B cell (primary cell): ENCODE data around the gene CDC37. TPM values are rescaled to one million over a fixed set of nuclear protein-coding genes. Genes with fewer than 3 reads are reported as not detected.
A peak's percentile ranks its signal among the peaks of the same experiment; 100 is the strongest.

Source experiments
- ATAC-seq: fragments of 200-7000 bp; cut with Tn5 transposase; one replicate; pipeline ENCODE4 v1.10.0; 2021; ENCODE audit warnings: low read depth, mild to moderate bottlenecking, moderate number of reproducible peaks, moderate library complexity
- CTCF ChIA-PET: fragments of 350-600 bp; sonication (Branson Sonifier 250); formaldehyde crosslinking; loops from one replicate; lab custom pipeline; 2021; ENCODE audit warnings: antibody characterized with exemption, inconsistent platforms; lab: Charles Lee
- POLR2A ChIA-PET: fragments of 350-600 bp; sonication (Branson Sonifier 250); formaldehyde crosslinking; loops from one replicate; lab custom pipeline; 2021; ENCODE audit warnings: antibody characterized with exemption; lab: Charles Lee
- DNase-seq: peaks from one replicate; pipeline ENCODE4 v3.0.0; 2013
- H2AFZ ChIP-seq: 2 replicates; pipeline ENCODE4 v1.6.1; 2012; ENCODE audit warnings: mild to moderate bottlenecking, low read depth, low read length; ENCODE audit not compliant: insufficient read depth, poor library complexity, severe bottlenecking
- H3K27ac ChIP-seq, 2 donors: 1 replicate in 1 of 2; 2 replicates in 1 of 2; pipeline ENCODE4 v1.5.1; 2012 to 2013; ENCODE audit warnings: low read length in 2 of 2, mild to moderate bottlenecking in 2 of 2, moderate library complexity in 1 of 2
- H3K27me3 ChIP-seq, 4 experiments: fragments of 200-600 bp in 1 of 4; sonication (generic) in 1 of 4; replicated peaks in 1 of 4; 1 replicate in 2 of 4; 2 replicates in 2 of 4; pipeline versions ENCODE4 v1.6.1 to v1.7.0; 2013 to 2016; ENCODE audit warnings: low read length in 3 of 4, mild to moderate bottlenecking in 2 of 4, mixed read lengths in 1 of 4, moderate library complexity in 1 of 4; ENCODE audit not compliant: insufficient read depth in 4 of 4, control insufficient read depth in 3 of 4; ENCODE audit errors: control extremely low read depth in 1 of 4
- H3K36me3 ChIP-seq, 2 experiments: replicated peaks in 1 of 2; 1 replicate in 1 of 2; 2 replicates in 1 of 2; pipeline versions ENCODE4 v1.6.1 to v1.7.1; 2013; ENCODE audit warnings: low read length in 1 of 2; ENCODE audit not compliant: insufficient read depth in 2 of 2, control insufficient read depth in 1 of 2; ENCODE audit errors: control extremely low read depth in 1 of 2, extremely low read depth in 1 of 2
- H3K4me1 ChIP-seq, 2 donors: fragments of 200-600 bp in 1 of 2; sonication (generic) in 1 of 2; 1 replicate in 1 of 2; 2 replicates in 1 of 2; pipeline versions ENCODE4 v1.5.1 to v1.6.1; 2013 to 2017; ENCODE audit warnings: low read length in 2 of 2; ENCODE audit not compliant: control insufficient read depth in 2 of 2, insufficient read depth in 2 of 2
- H3K4me2 ChIP-seq: replicated peaks from 2 replicates; pipeline ENCODE3; 2012; ENCODE audit warnings: mild to moderate bottlenecking, low read depth, low read length; ENCODE audit not compliant: poor library complexity, severe bottlenecking
- H3K4me3 ChIP-seq, 5 experiments: fragments of 200-600 bp in 1 of 5; sonication (generic) in 1 of 5; 1 replicate in 3 of 5; 2 replicates in 2 of 5; pipeline versions ENCODE4 v1.5.1 to v1.7.0; 2011 to 2016; ENCODE audit warnings: low read length in 4 of 5, mild to moderate bottlenecking in 4 of 5, low read depth in 2 of 5, control low read depth in 1 of 5, moderate library complexity in 1 of 5; ENCODE audit not compliant: insufficient read depth in 1 of 5; ENCODE audit errors: control extremely low read depth in 1 of 5, extremely low read depth in 1 of 5
- H3K79me2 ChIP-seq: fragments of 200-600 bp; sonication (generic); one replicate; pipeline ENCODE4 v1.6.0; 2016; ENCODE audit warnings: low read length; ENCODE audit not compliant: control insufficient read depth, insufficient read depth
- H3K9ac ChIP-seq: fragments of 200-600 bp; sonication (generic); 2 replicates; pipeline ENCODE4 v1.6.1; 2017; ENCODE audit warnings: mild to moderate bottlenecking, low read length, moderate library complexity
- H3K9me3 ChIP-seq, 3 donors: one replicate each; pipeline versions ENCODE4 v1.6.1 to v1.7.1; 2013; ENCODE audit warnings: low read length in 2 of 3; ENCODE audit not compliant: control insufficient read depth in 2 of 3, insufficient read depth in 1 of 3; ENCODE audit errors: control extremely low read depth in 1 of 3
- H4K20me1 ChIP-seq: 2 replicates; pipeline ENCODE4 v1.6.0; 2012; ENCODE audit warnings: mild to moderate bottlenecking, low read length; ENCODE audit not compliant: insufficient read depth, control insufficient read depth, poor library complexity, severe bottlenecking
- H3K27ac Mint-ChIP-seq: one replicate; pipeline ENCODE4 v1.8.0; 2021; ENCODE audit warnings: mixed read lengths
- H3K27me3 Mint-ChIP-seq: one replicate; pipeline ENCODE4 v1.8.0; 2021; ENCODE audit warnings: mixed read lengths
- H3K4me1 Mint-ChIP-seq: one replicate; pipeline ENCODE4 v1.8.0; 2021; ENCODE audit warnings: mixed read lengths
- H3K4me3 Mint-ChIP-seq: one replicate; pipeline ENCODE4 v1.8.0; 2021; ENCODE audit warnings: mixed read lengths
- H3K9me3 Mint-ChIP-seq: one replicate; pipeline ENCODE4 v1.8.0; 2022; ENCODE audit warnings: mixed read lengths; ENCODE audit not compliant: insufficient read depth
- CTCF ChIP-seq: fragments of 200-600 bp; IDR thresholded peaks from one replicate; pipeline ENCODE4 v1.8.0; 2022; ENCODE audit warnings: antibody characterized with exemption, mild to moderate bottlenecking
- EZH2 ChIP-seq: IDR thresholded peaks from 2 replicates; pipeline ENCODE4 v1.6.1; 2012; ENCODE audit warnings: borderline replicate concordance, low read depth, mild to moderate bottlenecking, moderate library complexity, low read length; ENCODE audit not compliant: insufficient read depth, poor library complexity, severe bottlenecking
- WGBS: methylation state at CpG from one replicate; pipeline ENCODE4 v1.1.5; 2013; ENCODE audit warnings: missing lambda C conversion rate; ENCODE audit not compliant: insufficient coverage; 5-methylcytosine and 5-hydroxymethylcytosine counted together
- intact Hi-C: fragments of 100-400 bp; cut with micrococcal nuclease; formaldehyde crosslinking; loops from one replicate; pipeline ENCODE4 v1.10.0; 2022
- polyA plus RNA-seq: library from polyadenylated mRNA; depleted of rRNA; stranded (reverse); fragments of >200 nt; gene quantifications from 2 replicates; pipeline ENCODE4 v1.2.3, GENCODE V29; 2012
- total RNA-seq, 2 donors: library from RNA; stranded (reverse); fragments of 120-200 nt in 1 of 2; gene quantifications; 1 replicate in 1 of 2; 2 replicates in 1 of 2; pipeline versions ENCODE4 v1.2.3 to v1.2.4, GENCODE V29; 2013 to 2022

CDC37 gene
- total and polyA plus RNA-seq, 2 donors (not counting 1 experiment from before 2014, with no cell fraction given) = 193 to 408 TPM

- peaks cover 0 to 64% (median 41%) of the 10 kb centered on the region in 4 experiments for H3K27me3 ChIP-seq
Observed at GRCh38 chr19:10418485-10419199, 15.3 kb upstream of the CDC37 start.

More at GRCh38 chr19:10418485-10419199, 15.3 kb upstream of the CDC37 start:
- no peak for ATAC-seq
- no peak overlapping the region for H2AFZ ChIP-seq
- peak overlapping the region in 2 of 5 experiments; percentile 23 to 47 for H3K4me3 ChIP-seq
- peaks cover 62% of the 10 kb centered on the region for H3K4me1 Mint-ChIP-seq
- H3K9ac ChIP-seq = peak overlapping the region; percentile 62
- H4K20me1 ChIP-seq = no peaks in the 10 kb centered on the region
- ChIA-PET CTCF (interaction anchor here (0.6 to 18.8 kb wide), 9 partner anchors 9 to 317 kb away, joined by 3 to 282 read pairs (median 4); partner anchors contain the start of genes CDC37 and ICAM5), POLR2A (interaction anchor here (0.6 to 2.6 kb wide), 4 partner anchors 10 to 320 kb away, joined by 5 to 19 read pairs (median 8); partner anchors contain the start of gene CDC37)
- H3K27ac ChIP-seq = no peak overlapping the region
- no peaks in the 10 kb centered on the region for H3K9me3 Mint-ChIP-seq
- peak overlapping the region; percentile 67 for H3K27ac Mint-ChIP-seq
- peak overlapping the region; percentile 79 for H3K4me2 ChIP-seq
- H3K4me1 ChIP-seq = peaks cover 68 to 73% of the 10 kb centered on the region in 2 donors
- no peak for TF ChIP-seq CTCF
- TF ChIP-seq EZH2 = peak; percentile 1
- peaks cover 0 to 37% (median 0%) of the 10 kb centered on the region in 3 donors for H3K9me3 ChIP-seq
- peaks cover 42% of the 10 kb centered on the region for H3K27me3 Mint-ChIP-seq
- DNase-seq = peak; percentile 69
- H3K79me2 ChIP-seq = no peaks in the 10 kb centered on the region
- intact Hi-C loops = loop anchor here (5.0 kb wide), 1 partner anchor 149 kb away; the partner anchor contains the start of genes CDKN2D and KRI1
- peak overlapping the region; percentile 74 for H3K4me3 Mint-ChIP-seq
- WGBS = 3% methylated on average over 27 of the region's 32 CpGs
- H3K36me3 ChIP-seq = no peaks in the 10 kb centered on the region
